Memory B cell (primary cell): Measurements from ENCODE around the gene SDF2.
"Not testable (repeated sequence)": the region's sequence is repeated elsewhere in the genome, so short reads cannot be mapped to it uniquely, and the experiment has no call there.

Experiments
- ATAC-seq: fragments of 150-1000 bp; cut with Tn5 transposase; 2 replicates; pipeline ENCODE4 v1.10.0; 2021; ENCODE audit warnings: low read depth, mild to moderate bottlenecking, moderate library complexity
- DNase-seq, 2 donors: peaks; one replicate each; pipeline ENCODE4 v3.0.0; 2022; ENCODE audit warnings: low spot score in 2 of 2
- H3K27ac Mint-ChIP-seq: one replicate; pipeline ENCODE4 v1.8.0; 2022; ENCODE audit warnings: mild to moderate bottlenecking, moderate library complexity, mixed read lengths
- H3K27me3 Mint-ChIP-seq: one replicate; pipeline ENCODE4 v1.8.0; 2022; ENCODE audit warnings: mixed read lengths
- H3K36me3 Mint-ChIP-seq: one replicate; pipeline ENCODE4 v1.8.0; 2022; ENCODE audit warnings: mild to moderate bottlenecking, mixed read lengths
- H3K4me1 Mint-ChIP-seq: one replicate; pipeline ENCODE4 v1.8.0; 2022; ENCODE audit warnings: mixed read lengths
- H3K4me3 Mint-ChIP-seq: one replicate; pipeline ENCODE4 v1.8.0; 2022; ENCODE audit warnings: mild to moderate bottlenecking, moderate library complexity, mixed read lengths
- H3K9me3 Mint-ChIP-seq: one replicate; pipeline ENCODE4 v1.8.0; 2022; ENCODE audit warnings: mixed read lengths

Gene SDF2

GRCh38 chr17:28634206-28634865 is 27.4 kb downstream of the SDF2 start:
- no peak for ATAC-seq
- peaks cover 14% of the 10 kb centered on the region for H3K4me1 Mint-ChIP-seq

GRCh38 chr17:28626818-28627217 is 34.9 kb downstream of the SDF2 start:
- H3K9me3 Mint-ChIP-seq = no peaks in the 10 kb centered on the region
- no peaks in the 10 kb centered on the region for H3K27me3 Mint-ChIP-seq
- H3K27ac Mint-ChIP-seq = no peak overlapping the region
- H3K4me1 Mint-ChIP-seq = peaks cover 3% of the 10 kb centered on the region
- ATAC-seq = no peak
- no peak for DNase-seq
- peaks cover 36% of the 10 kb centered on the region for H3K36me3 Mint-ChIP-seq
- no peak overlapping the region for H3K4me3 Mint-ChIP-seq

More at GRCh38 chr17:28634206-28634865, 27.4 kb downstream of the SDF2 start:
- Mint-ChIP-seq H3K27me3 (no peaks in the 10 kb centered on the region), H3K27ac (no peak overlapping the region), H3K4me3 (no peak overlapping the region), H3K9me3 (no peaks in the 10 kb centered on the region), H3K36me3 (peaks cover 44% of the 10 kb centered on the region)
- no peak for DNase-seq

GRCh38 chr17:28624148-28624547 is 37.6 kb downstream of the SDF2 start:
- H3K27me3 Mint-ChIP-seq = no peaks in the 10 kb centered on the region
- peaks cover 43% of the 10 kb centered on the region for H3K36me3 Mint-ChIP-seq
- no peak overlapping the region for H3K27ac Mint-ChIP-seq
- ATAC-seq (no peak), DNase-seq (no peak)
- peaks cover 3% of the 10 kb centered on the region for H3K4me1 Mint-ChIP-seq
- no peaks in the 10 kb centered on the region for H3K9me3 Mint-ChIP-seq
- H3K4me3 Mint-ChIP-seq = no peak overlapping the region

- no peak for DNase-seq
- peaks cover 3% of the 10 kb centered on the region for H3K4me1 Mint-ChIP-seq
- no peaks in the 10 kb centered on the region for H3K9me3 Mint-ChIP-seq
- H3K27me3 Mint-ChIP-seq = no peaks in the 10 kb centered on the region
- no peak for ATAC-seq
- H3K27ac Mint-ChIP-seq = no peak overlapping the region
- no peak overlapping the region for H3K4me3 Mint-ChIP-seq
- peaks cover 46% of the 10 kb centered on the region for H3K36me3 Mint-ChIP-seq
Observed at GRCh38 chr17:28623696-28624095, 38.0 kb downstream of the SDF2 start.

- no peaks in the 10 kb centered on the region for H3K9me3 Mint-ChIP-seq
- peak overlapping the region; percentile 50 for H3K27ac Mint-ChIP-seq
- H3K4me3 Mint-ChIP-seq = no peak overlapping the region
- H3K4me1 Mint-ChIP-seq = peaks cover 3% of the 10 kb centered on the region
- H3K27me3 Mint-ChIP-seq = no peaks in the 10 kb centered on the region
- DNase-seq = no peak
- no peak for ATAC-seq
- peaks cover 45% of the 10 kb centered on the region for H3K36me3 Mint-ChIP-seq
Observed at GRCh38 chr17:28622186-28622585, 39.5 kb downstream of the SDF2 start.

- ATAC-seq (no peak), DNase-seq (no peak)
- no peaks in the 10 kb centered on the region for H3K27me3 Mint-ChIP-seq
- no peak overlapping the region for H3K27ac Mint-ChIP-seq
- H3K36me3 Mint-ChIP-seq = peaks cover 46% of the 10 kb centered on the region
- peaks cover 3% of the 10 kb centered on the region for H3K4me1 Mint-ChIP-seq
- no peak overlapping the region for H3K4me3 Mint-ChIP-seq
- H3K9me3 Mint-ChIP-seq = no peaks in the 10 kb centered on the region
Observed at GRCh38 chr17:28620010-28620409, 41.7 kb downstream of the SDF2 start.

GRCh38 chr17:28618464-28618863 is 43.2 kb downstream of the SDF2 start:
- DNase-seq = no peak
- Mint-ChIP-seq H3K4me1 (peaks cover 6% of the 10 kb centered on the region), H3K9me3 (no peaks in the 10 kb centered on the region), H3K27ac (no peak overlapping the region), H3K27me3 (no peaks in the 10 kb centered on the region), H3K36me3 (peaks cover 39% of the 10 kb centered on the region), H3K4me3 (no peak overlapping the region)
- ATAC-seq = no peak

- Mint-ChIP-seq H3K4me3 (no peak overlapping the region), H3K27ac (peak overlapping the region; percentile 28), H3K9me3 (no peaks in the 10 kb centered on the region), H3K27me3 (no peaks in the 10 kb centered on the region), H3K4me1 (peaks cover 18% of the 10 kb centered on the region), H3K36me3 (peaks cover 29% of the 10 kb centered on the region)
- no peak for DNase-seq
- ATAC-seq = no peak
Observed at GRCh38 chr17:28616281-28616680, 45.4 kb downstream of the SDF2 start.

GRCh38 chr17:28615260-28615940 is 46.3 kb downstream of the SDF2 start:
- no peak for ATAC-seq
- H3K27ac Mint-ChIP-seq = peak overlapping the region; percentile 28
- peaks cover 18% of the 10 kb centered on the region for H3K4me1 Mint-ChIP-seq
- no peaks in the 10 kb centered on the region for H3K9me3 Mint-ChIP-seq
- H3K27me3 Mint-ChIP-seq = no peaks in the 10 kb centered on the region
- H3K4me3 Mint-ChIP-seq = no peak overlapping the region
- DNase-seq = no peak
- peaks cover 30% of the 10 kb centered on the region for H3K36me3 Mint-ChIP-seq

GRCh38 chr17:28613931-28614381 is 47.8 kb downstream of the SDF2 start, which contains the start of gene RSKR:
TSS of gene RSKR (minus strand) at chr17:28614185. CDS start at chr17:28614161, 24 bp downstream.
- H3K27me3 Mint-ChIP-seq = no peaks in the 10 kb centered on the region
- H3K4me1 Mint-ChIP-seq = peaks cover 18% of the 10 kb centered on the region
- ATAC-seq = no peak
- H3K4me3 Mint-ChIP-seq = no peak within 1 kb of the TSS
- H3K9me3 Mint-ChIP-seq = no peaks in the 10 kb centered on the region
- DNase-seq = no peak
- no peak within 1 kb of the TSS for H3K27ac Mint-ChIP-seq
- peaks cover 23% of the 10 kb centered on the region for H3K36me3 Mint-ChIP-seq

GRCh38 chr17:28612936-28613872 is 48.5 kb downstream of the SDF2 start:
- peaks cover 19% of the 10 kb centered on the region for H3K36me3 Mint-ChIP-seq
- peaks cover 18% of the 10 kb centered on the region for H3K4me1 Mint-ChIP-seq
- peak; percentile 53 for ATAC-seq
- peak; percentile 18 to 40 for DNase-seq
- H3K27ac Mint-ChIP-seq = no peak overlapping the region
- H3K9me3 Mint-ChIP-seq = no peaks in the 10 kb centered on the region
- H3K27me3 Mint-ChIP-seq = no peaks in the 10 kb centered on the region
- H3K4me3 Mint-ChIP-seq = no peak overlapping the region

- ATAC-seq (peak; percentile 57), DNase-seq (no peak)
- peaks cover 18% of the 10 kb centered on the region for H3K4me1 Mint-ChIP-seq
- H3K27me3 Mint-ChIP-seq = no peaks in the 10 kb centered on the region
- no peaks in the 10 kb centered on the region for H3K9me3 Mint-ChIP-seq
- H3K27ac Mint-ChIP-seq = peak overlapping the region; percentile 75
- H3K36me3 Mint-ChIP-seq = peaks cover 19% of the 10 kb centered on the region
- no peak overlapping the region for H3K4me3 Mint-ChIP-seq
Observed at GRCh38 chr17:28612531-28612930, 49.2 kb downstream of the SDF2 start.

- Mint-ChIP-seq H3K27me3 (no peaks in the 10 kb centered on the region), H3K4me3 (no peak overlapping the region), H3K27ac (peak overlapping the region; percentile 14), H3K4me1 (peaks cover 18% of the 10 kb centered on the region), H3K36me3 (peaks cover 7% of the 10 kb centered on the region), H3K9me3 (no peaks in the 10 kb centered on the region)
- no peak for ATAC-seq
- DNase-seq = no peak
Observed at GRCh38 chr17:28610376-28610775, 51.3 kb downstream of the SDF2 start.

- H3K4me3 Mint-ChIP-seq = not testable (repeated sequence)
Observed at GRCh38 chr17:28604031-28604430, 57.7 kb downstream of the SDF2 start.

More at GRCh38 chr17:28604031-28604430, 57.7 kb downstream of the SDF2 start:
- H3K36me3 Mint-ChIP-seq, H3K27me3 Mint-ChIP-seq, H3K9me3 Mint-ChIP-seq, H3K27ac Mint-ChIP-seq, H3K4me1 Mint-ChIP-seq, DNase-seq, ATAC-seq: not testable (repeated sequence)
